CD4-positive, alpha-beta T cell treated with Interleukin-17A for 4 hours (primary cell): ENCODE results near the gene CDK5RAP1.
"Not testable (repeated sequence)": the region's sequence is repeated elsewhere in the genome, so short reads cannot be mapped to it uniquely, and the experiment has no call there.

Source experiments
- DNase-seq: peaks from one replicate; pipeline ENCODE4 v3.0.0-alpha.2; 2020; ENCODE audit warnings: mixed read lengths

The CDK5RAP1 gene

GRCh38 chr20:33401184-33401920 is at the start of gene CDK5RAP1:
Gene CDK5RAP1, minus strand, starts transcription at chr20:33401519. Its CDS starts 4,455 bp downstream, at chr20:33397064.
- DNase-seq: peak; percentile 86

- DNase-seq: no peak
Measured at GRCh38 chr20:33450867-33451266, 49.5 kb upstream of the CDK5RAP1 start.

- DNase-seq: no peak
Measured at GRCh38 chr20:33445881-33446625, 44.7 kb upstream of the CDK5RAP1 start.

GRCh38 chr20:33444797-33445560 is 43.7 kb upstream of the CDK5RAP1 start:
- peak; percentile 55 for DNase-seq

- DNase-seq: peak; percentile 96
Measured at GRCh38 chr20:33443512-33444239, 42.4 kb upstream of the CDK5RAP1 start, which contains the start of gene SNTA1. Gene SNTA1, minus strand, starts transcription at chr20:33443763. Its CDS starts 143 bp downstream, at chr20:33443620.

GRCh38 chr20:33443006-33443511 is 41.7 kb upstream of the CDK5RAP1 start:
- DNase-seq: peak; percentile 50

GRCh38 chr20:33442136-33443005 is 41.1 kb upstream of the CDK5RAP1 start:
- DNase-seq: peak; percentile 6

- DNase-seq: no peak
Measured at GRCh38 chr20:33441142-33441955, 40.0 kb upstream of the CDK5RAP1 start.

- not testable (repeated sequence) for DNase-seq
Measured at GRCh38 chr20:33440562-33440961, 39.2 kb upstream of the CDK5RAP1 start.

- DNase-seq: no peak
Measured at GRCh38 chr20:33438481-33438880, 37.2 kb upstream of the CDK5RAP1 start.

- no peak for DNase-seq
Measured at GRCh38 chr20:33437141-33437911, 36.0 kb upstream of the CDK5RAP1 start.

GRCh38 chr20:33434434-33434833 is 33.1 kb upstream of the CDK5RAP1 start:
- DNase-seq: no peak

- no peak for DNase-seq
Measured at GRCh38 chr20:33433465-33434234, 32.3 kb upstream of the CDK5RAP1 start.

GRCh38 chr20:33431797-33432381 is 30.6 kb upstream of the CDK5RAP1 start:
- no peak for DNase-seq

GRCh38 chr20:33423875-33424274 is 22.6 kb upstream of the CDK5RAP1 start:
- not testable (repeated sequence) for DNase-seq

- DNase-seq: no peak
Measured at GRCh38 chr20:33423141-33423834, 22.0 kb upstream of the CDK5RAP1 start.

- DNase-seq: no peak
Measured at GRCh38 chr20:33419140-33419974, 18.0 kb upstream of the CDK5RAP1 start.
